ENCODE measurements around the gene LMO3. TPM values are rescaled to one million over a fixed set of nuclear protein-coding genes. Genes with fewer than 3 reads are reported as not detected.

Gene LMO3
- total and polyA plus RNA-seq, 2 experiments from 2014 or later = 7.9 to 15.1 TPM

GRCh38 chr12:16611146-16611545, 5.2 kb upstream of the LMO3 start:
- Mint-ChIP-seq H3K4me3 (peak overlapping the region; percentile 65), H3K4me1 (peaks cover 67% of the 10 kb centered on the region), H3K27ac (peak overlapping the region; percentile 77), H3K9me3 (no peaks in the 10 kb centered on the region), H3K36me3 (ENCODE audit: low read depth) (no peaks in the 10 kb centered on the region), H3K27me3 (ENCODE audit: insufficient read depth, low read depth, poor library complexity) (peaks cover 19% of the 10 kb centered on the region)
- Histone ChIP-seq H3K79me2 (replicated peaks; ENCODE audit: insufficient read depth) (no peaks in the 10 kb centered on the region), H3K27ac (ENCODE audit: low read depth) (no peak overlapping the region), H3K27me3 (ENCODE audit: insufficient read depth) (peaks cover 37% of the 10 kb centered on the region), H3K4me1 (ENCODE audit: insufficient read depth) (peaks cover 62% of the 10 kb centered on the region), H4K20me1 (replicated peaks; ENCODE audit: insufficient read depth) (no peaks in the 10 kb centered on the region), H3K9me2 (ENCODE audit: insufficient read depth) (no peaks in the 10 kb centered on the region; the same call in 1 of the 2 replicates), H3F3A (replicated peaks; ENCODE audit: low read depth) (no peaks in the 10 kb centered on the region; the same call in 1 of the 2 replicates), H3K4me3 (peak overlapping the region; percentile 85), H2AFZ (no peak overlapping the region), H3K36me3 (ENCODE audit: insufficient read depth) (no peaks in the 10 kb centered on the region), H3K4me2 (peak overlapping the region; percentile 97)
- ATAC-seq (peak; percentile 14; the same call in 1 of the 3 replicates), DNase-seq (ENCODE audit: low spot score) (no peak)
- TF ChIP-seq NANOG (IDR thresholded peaks at IDR 0.05; ENCODE audit: borderline replicate concordance) = no peak
- no peak for TF ChIP-seq STAT1 (IDR thresholded peaks at IDR 0.05; ENCODE audit: unreplicated experiment)
- TF ChIP-seq ZNF114 (CRISPR knock-in tag; IDR thresholded peaks at IDR 0.05) = no peak
- TF ChIP-seq, protein P1, sequence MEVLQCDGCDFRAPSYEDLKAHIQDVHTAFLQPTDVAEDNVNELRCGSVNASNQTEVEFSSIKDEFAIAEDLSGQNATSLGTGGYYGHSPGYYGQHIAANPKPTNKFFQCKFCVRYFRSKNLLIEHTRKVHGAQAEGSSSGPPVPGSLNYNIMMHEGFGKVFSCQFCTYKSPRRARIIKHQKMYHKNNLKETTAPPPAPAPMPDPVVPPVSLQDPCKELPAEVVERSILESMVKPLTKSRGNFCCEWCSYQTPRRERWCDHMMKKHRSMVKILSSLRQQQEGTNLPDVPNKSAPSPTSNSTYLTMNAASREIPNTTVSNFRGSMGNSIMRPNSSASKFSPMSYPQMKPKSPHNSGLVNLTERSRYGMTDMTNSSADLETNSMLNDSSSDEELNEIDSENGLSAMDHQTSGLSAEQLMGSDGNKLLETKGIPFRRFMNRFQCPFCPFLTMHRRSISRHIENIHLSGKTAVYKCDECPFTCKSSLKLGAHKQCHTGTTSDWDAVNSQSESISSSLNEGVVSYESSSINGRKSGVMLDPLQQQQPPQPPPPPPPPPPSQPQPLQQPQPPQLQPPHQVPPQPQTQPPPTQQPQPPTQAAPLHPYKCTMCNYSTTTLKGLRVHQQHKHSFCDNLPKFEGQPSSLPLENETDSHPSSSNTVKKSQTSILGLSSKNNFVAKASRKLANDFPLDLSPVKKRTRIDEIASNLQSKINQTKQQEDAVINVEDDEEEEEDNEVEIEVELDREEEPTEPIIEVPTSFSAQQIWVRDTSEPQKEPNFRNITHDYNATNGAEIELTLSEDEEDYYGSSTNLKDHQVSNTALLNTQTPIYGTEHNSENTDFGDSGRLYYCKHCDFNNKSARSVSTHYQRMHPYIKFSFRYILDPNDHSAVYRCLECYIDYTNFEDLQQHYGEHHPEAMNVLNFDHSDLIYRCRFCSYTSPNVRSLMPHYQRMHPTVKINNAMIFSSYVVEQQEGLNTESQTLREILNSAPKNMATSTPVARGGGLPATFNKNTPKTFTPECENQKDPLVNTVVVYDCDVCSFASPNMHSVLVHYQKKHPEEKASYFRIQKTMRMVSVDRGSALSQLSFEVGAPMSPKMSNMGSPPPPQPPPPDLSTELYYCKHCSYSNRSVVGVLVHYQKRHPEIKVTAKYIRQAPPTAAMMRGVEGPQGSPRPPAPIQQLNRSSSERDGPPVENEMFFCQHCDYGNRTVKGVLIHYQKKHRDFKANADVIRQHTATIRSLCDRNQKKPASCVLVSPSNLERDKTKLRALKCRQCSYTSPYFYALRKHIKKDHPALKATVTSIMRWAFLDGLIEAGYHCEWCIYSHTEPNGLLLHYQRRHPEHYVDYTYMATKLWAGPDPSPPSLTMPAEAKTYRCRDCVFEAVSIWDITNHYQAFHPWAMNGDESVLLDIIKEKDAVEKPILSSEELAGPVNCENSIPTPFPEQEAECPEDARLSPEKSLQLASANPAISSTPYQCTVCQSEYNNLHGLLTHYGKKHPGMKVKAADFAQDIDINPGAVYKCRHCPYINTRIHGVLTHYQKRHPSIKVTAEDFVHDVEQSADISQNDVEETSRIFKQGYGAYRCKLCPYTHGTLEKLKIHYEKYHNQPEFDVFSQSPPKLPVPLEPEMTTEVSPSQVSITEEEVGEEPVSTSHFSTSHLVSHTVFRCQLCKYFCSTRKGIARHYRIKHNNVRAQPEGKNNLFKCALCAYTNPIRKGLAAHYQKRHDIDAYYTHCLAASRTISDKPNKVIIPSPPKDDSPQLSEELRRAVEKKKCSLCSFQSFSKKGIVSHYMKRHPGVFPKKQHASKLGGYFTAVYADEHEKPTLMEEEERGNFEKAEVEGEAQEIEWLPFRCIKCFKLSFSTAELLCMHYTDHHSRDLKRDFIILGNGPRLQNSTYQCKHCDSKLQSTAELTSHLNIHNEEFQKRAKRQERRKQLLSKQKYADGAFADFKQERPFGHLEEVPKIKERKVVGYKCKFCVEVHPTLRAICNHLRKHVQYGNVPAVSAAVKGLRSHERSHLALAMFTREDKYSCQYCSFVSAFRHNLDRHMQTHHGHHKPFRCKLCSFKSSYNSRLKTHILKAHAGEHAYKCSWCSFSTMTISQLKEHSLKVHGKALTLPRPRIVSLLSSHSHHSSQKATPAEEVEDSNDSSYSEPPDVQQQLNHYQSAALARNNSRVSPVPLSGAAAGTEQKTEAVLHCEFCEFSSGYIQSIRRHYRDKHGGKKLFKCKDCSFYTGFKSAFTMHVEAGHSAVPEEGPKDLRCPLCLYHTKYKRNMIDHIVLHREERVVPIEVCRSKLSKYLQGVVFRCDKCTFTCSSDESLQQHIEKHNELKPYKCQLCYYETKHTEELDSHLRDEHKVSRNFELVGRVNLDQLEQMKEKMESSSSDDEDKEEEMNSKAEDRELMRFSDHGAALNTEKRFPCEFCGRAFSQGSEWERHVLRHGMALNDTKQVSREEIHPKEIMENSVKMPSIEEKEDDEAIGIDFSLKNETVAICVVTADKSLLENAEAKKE (CRISPR knock-in tag; IDR thresholded peaks at IDR 0.05) = no peak
- no peak for TF ChIP-seq EZH2phosphoT487 (IDR thresholded peaks at IDR 0.05; ENCODE audit: unreplicated experiment)
- no peak for TF ChIP-seq ZNF331 (CRISPR knock-in tag; IDR thresholded peaks at IDR 0.05; ENCODE audit: low read depth)
- no peak for TF ChIP-seq EZH2 (IDR thresholded peaks at IDR 0.05; ENCODE audit: low read depth, unreplicated experiment)
- TF ChIP-seq, protein P2, sequence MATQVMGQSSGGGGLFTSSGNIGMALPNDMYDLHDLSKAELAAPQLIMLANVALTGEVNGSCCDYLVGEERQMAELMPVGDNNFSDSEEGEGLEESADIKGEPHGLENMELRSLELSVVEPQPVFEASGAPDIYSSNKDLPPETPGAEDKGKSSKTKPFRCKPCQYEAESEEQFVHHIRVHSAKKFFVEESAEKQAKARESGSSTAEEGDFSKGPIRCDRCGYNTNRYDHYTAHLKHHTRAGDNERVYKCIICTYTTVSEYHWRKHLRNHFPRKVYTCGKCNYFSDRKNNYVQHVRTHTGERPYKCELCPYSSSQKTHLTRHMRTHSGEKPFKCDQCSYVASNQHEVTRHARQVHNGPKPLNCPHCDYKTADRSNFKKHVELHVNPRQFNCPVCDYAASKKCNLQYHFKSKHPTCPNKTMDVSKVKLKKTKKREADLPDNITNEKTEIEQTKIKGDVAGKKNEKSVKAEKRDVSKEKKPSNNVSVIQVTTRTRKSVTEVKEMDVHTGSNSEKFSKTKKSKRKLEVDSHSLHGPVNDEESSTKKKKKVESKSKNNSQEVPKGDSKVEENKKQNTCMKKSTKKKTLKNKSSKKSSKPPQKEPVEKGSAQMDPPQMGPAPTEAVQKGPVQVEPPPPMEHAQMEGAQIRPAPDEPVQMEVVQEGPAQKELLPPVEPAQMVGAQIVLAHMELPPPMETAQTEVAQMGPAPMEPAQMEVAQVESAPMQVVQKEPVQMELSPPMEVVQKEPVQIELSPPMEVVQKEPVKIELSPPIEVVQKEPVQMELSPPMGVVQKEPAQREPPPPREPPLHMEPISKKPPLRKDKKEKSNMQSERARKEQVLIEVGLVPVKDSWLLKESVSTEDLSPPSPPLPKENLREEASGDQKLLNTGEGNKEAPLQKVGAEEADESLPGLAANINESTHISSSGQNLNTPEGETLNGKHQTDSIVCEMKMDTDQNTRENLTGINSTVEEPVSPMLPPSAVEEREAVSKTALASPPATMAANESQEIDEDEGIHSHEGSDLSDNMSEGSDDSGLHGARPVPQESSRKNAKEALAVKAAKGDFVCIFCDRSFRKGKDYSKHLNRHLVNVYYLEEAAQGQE (IDR thresholded peaks at IDR 0.05; ENCODE audit: unreplicated experiment) = no peak
- TF ChIP-seq, protein P3, sequence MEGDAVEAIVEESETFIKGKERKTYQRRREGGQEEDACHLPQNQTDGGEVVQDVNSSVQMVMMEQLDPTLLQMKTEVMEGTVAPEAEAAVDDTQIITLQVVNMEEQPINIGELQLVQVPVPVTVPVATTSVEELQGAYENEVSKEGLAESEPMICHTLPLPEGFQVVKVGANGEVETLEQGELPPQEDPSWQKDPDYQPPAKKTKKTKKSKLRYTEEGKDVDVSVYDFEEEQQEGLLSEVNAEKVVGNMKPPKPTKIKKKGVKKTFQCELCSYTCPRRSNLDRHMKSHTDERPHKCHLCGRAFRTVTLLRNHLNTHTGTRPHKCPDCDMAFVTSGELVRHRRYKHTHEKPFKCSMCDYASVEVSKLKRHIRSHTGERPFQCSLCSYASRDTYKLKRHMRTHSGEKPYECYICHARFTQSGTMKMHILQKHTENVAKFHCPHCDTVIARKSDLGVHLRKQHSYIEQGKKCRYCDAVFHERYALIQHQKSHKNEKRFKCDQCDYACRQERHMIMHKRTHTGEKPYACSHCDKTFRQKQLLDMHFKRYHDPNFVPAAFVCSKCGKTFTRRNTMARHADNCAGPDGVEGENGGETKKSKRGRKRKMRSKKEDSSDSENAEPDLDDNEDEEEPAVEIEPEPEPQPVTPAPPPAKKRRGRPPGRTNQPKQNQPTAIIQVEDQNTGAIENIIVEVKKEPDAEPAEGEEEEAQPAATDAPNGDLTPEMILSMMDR (conservative IDR thresholded peaks at IDR 0.05; ENCODE audit: low read depth in 2 of 2) = no peak
- TF ChIP-seq, protein P4, sequence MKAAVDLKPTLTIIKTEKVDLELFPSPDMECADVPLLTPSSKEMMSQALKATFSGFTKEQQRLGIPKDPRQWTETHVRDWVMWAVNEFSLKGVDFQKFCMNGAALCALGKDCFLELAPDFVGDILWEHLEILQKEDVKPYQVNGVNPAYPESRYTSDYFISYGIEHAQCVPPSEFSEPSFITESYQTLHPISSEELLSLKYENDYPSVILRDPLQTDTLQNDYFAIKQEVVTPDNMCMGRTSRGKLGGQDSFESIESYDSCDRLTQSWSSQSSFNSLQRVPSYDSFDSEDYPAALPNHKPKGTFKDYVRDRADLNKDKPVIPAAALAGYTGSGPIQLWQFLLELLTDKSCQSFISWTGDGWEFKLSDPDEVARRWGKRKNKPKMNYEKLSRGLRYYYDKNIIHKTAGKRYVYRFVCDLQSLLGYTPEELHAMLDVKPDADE (IDR thresholded peaks at IDR 0.05) = no peak
- TF ChIP-seq POLR2AphosphoS5 (IDR thresholded peaks at IDR 0.05; ENCODE audit: low read depth) = no peak
- TF ChIP-seq CREB1 (CRISPR knock-in tag; IDR thresholded peaks at IDR 0.05; ENCODE audit: low read depth) = no peak
- TF ChIP-seq JUNB (IDR thresholded peaks at IDR 0.05; ENCODE audit: unreplicated experiment) = no peak
